Lung microvascular endothelial cell (primary cell): ENCODE data around the gene GBP2. TPM values are rescaled to one million over a fixed set of nuclear protein-coding genes. Genes with fewer than 3 reads are reported as not detected.
A peak's percentile ranks its signal among the peaks of the same experiment; 100 is the strongest.
"Not testable (repeated sequence)": the region's sequence is repeated elsewhere in the genome, so short reads cannot be mapped to it uniquely, and the experiment has no call there.

Experiments
- DNase-seq, 2 donors: peaks; one replicate each; pipeline versions ENCODE4 v3.0.0 to v3.0.0-alpha.2; 2010; ENCODE audit warnings: low read depth in 2 of 2
- total RNA-seq: library from RNA; depleted of rRNA; stranded (reverse); fragments of >200 nt; gene quantifications from 2 replicates; pipeline ENCODE4 v1.2.1, GENCODE V29; 2014

GBP2 gene
- total RNA-seq, 1 donor from 2014 or later, result 32.7 TPM

DNA sequence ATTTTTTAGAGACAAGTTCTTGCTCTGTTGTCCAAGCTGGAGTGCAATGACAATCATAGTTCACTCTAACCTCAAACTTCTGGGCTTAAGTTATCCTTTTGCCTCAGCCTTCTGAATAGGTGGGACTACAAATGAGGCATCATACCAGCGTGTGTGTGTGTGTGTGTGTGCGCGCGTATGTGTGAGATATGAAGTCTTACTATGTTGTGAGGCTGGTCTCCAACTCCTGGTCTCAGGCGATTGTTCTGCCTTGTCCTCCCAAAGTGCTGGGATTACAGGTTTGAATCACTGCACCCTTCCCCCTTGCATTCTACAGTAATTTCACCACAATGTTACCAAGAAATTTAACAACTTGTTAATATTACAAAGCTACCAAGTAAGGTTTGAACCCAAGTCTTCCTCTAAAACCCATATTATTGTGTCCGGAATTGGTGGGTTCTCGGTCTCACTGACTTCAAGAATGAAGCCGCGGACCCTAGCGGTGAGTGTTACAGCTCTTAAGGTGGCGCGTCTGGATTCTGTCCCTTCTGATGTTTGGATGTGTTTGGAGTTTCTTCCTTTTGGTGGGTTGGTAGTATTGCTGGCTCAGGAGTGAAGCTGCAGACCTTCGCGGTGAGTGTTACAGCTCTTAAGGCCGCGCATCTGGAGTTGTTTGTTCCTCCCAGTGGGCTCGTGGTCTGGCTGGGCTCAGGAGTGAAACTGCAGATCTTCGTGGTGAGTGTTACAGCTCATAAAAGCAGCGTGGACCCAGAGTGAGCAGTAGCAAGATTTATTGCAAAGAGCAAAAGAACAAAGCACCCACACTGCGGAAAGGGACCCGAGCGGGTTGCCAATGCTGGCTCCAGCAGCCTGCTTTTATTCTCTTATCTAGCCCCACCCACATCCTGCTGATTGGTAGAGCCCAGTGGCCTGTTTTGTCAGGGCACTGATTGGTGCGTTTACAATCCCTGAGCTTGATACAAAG is 970 bp upstream of the GBP2 start:
- DNase-seq, result peak; percentile 12 to 18

DNA sequence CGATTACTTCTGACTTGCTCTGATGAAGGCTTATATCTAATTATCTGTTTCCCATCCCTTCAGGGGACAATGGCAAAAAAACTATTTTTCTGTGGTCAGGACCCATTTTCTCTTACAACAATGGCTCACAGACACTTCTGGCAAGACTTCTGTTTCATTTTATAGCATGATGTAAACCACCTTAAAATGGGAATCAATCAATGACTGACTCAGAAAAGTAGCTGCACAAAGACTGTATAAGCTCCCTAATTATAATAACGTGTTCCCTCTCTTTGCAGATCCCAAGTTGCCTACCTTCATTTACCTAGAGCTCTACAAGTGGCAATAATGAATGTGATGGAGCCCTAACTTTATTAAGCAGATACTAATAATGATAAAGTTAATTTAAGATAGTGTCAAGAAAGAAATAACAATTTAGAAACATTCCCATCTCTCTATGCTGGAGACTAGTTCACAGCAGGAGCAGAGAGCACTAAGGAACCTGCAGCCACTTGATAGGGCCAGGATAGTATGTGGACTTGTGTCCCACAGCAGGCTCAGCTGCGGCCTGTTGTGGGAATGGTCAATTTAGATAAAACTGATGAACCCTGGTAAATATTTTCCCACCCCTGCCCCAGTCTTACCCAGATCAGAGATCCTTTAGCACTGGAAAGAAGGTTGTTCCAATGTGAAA is 538 bp downstream of the GBP2 start:
- peak; percentile 26 to 41 for DNase-seq

DNA sequence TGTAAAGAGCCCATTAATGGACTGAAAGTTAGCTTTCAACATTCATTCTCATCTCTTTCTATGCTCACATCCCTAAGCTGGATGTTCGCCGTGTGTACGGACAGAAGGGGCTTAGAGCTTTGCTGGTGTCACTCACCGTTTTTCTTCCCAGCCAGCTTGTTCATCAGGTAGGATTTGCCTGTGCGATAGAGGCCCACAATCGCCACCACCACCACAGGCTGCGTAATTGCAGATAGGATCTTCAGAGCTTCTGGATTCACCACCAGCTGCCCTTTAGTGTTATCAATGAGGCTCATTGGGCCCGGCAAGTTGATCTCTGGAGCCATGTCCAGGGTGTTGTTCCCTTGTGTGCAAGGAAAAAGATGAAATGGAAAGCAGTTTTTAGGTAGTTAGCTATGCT is 4.3 kb downstream of the GBP2 start:
- no peak for DNase-seq

DNA sequence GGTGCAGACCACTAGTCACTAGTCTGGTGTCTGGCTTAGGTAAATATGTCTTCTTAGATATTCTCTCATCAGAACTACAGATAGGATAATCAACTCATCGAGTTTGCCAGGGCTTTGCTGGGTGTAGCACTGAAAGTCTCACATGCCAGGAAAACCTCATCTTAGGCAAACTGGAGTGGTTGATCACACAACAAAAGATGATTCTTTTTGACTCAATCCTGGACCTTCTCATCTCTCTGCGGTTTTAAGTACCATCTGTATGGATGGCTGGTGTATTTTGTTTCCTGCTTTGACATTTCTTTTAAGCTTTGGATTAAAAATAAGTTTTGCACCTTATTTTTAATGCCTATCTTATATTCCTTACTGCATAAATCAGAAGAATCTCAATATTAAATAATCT is 11.3 kb downstream of the GBP2 start:
- DNase-seq, result no peak

DNA sequence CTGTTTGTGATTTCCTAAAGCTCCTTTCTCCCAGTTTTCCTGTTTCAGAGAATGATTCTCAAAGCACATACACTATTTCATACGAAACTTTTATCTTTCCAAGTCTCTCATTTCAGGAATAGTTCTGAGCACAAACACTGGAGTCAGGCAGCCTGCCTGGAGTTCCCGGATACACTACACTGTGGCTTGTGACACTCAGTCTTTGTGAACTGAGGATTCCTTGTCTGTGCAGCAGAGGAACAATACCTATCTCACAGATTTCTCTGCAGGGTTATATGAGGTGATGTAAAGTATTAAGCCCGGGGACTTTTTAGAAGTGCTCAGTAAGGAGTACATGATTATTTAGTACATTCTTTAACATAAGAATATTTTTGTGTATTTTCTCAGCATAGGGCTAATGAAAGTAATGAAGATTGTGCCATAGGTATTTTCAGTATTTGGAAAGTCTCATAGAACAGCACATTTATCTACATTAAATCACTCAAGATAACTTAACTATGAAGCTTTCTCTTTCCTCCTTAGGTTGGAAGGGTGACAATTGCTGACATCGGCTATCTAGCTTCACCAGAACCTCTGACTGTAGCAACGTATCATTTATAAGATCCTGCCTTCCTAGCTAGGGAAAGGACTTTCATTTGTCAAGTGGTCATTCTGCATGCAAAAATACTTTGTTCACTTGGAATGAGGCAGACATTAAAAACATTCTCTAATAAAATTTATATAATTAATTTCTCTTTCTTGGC is 12.9 kb downstream of the GBP2 start:
- DNase-seq, result no peak

DNA sequence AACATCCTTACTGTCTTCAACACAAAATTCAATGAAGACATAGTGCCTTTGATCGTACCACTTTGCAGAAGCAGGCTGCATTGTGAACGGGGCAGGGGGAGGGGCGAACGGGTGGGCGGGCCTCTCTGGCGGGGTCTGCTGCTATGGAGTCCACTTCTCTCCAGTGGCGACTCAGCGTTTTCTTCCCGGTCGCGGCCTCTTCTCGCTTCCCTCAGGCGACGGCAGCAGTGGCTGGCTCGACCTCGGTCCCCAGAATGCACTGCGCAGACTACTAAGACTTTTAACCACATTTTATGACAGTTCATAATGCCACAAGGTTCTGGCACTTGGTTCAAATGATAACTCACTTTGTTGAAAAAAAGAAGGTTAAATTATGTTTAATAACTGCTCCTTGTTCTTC is 21.2 kb downstream of the GBP2 start:
- no peak for DNase-seq

DNA sequence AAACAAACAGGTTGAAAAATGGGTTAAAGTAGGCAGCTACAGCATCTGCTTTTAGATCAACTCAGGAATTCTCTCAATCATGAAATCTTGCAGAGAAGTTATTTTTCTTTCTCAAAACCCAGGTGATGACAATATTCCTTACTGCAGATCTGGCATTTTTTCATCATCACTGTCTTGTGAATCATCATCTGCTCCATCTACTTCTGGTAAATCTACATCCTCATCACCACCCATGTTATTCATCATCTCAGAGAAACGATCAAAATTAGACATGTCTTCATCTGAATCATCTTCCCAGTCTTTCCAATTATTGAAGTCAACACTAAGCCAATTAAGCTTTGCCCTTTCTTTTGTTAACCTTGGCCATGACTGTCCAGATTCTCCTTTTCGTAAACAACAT is 21.8 kb downstream of the GBP2 start:
- no peak for DNase-seq

DNA sequence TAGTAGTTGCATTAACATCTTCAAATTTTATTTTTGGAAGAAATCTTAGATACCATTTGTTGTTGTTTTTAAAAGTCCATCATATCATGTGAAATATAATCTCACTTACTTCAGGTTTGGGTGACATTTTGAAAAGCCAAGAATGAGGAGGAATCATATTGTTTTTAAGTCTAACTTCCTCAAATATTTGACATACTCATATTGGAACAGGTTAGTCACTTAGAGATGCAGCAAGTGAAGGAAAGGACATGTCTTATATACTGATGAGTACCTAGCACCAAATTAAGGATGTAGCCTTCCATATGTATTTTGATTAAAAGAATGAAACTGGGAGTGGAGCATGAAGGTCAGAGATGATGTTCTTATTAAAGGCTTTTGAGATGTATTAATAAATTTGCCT is 23.9 kb downstream of the GBP2 start:
- DNase-seq, result no peak

DNA sequence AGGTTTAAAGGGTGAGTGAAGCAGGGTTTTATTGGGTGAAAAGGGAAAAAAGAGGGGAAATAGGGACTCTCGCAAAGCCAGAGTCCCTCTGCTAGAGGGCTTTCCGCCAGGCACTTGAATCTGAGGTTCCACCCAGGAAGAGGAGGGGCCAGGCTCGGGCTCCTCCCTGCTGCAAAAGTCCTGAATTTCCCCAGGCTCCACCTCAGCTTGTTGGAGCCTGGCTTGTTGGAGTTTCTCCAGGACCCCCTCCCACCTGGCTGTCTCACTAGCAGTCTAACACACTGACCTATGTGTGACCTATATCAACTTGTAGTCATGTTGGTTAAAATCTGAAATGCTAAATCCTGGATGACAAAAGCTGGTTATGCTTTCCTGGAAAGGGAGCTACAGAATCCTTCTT is 25.5 kb downstream of the GBP2 start:
- DNase-seq, result no peak

DNA sequence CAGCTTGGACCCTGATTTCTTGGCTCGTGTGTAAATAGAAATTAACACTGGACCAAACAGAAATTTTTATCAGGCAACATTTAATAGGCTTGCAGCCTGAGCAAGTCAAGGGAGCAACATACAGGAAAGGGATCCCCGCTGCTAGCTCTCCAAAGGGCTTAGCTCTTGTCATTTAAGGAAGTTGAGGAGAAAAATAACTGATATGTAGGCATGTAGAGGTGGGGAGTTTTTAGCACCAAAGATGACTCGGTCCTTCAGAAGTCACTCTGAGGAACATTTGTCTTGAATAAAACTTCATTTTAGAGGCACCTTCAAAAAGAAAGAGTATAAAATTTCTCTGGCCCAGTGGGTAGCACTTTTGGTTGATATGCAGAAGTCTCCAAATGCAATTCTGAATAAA is 27.1 kb downstream of the GBP2 start:
- DNase-seq, result no peak

DNA sequence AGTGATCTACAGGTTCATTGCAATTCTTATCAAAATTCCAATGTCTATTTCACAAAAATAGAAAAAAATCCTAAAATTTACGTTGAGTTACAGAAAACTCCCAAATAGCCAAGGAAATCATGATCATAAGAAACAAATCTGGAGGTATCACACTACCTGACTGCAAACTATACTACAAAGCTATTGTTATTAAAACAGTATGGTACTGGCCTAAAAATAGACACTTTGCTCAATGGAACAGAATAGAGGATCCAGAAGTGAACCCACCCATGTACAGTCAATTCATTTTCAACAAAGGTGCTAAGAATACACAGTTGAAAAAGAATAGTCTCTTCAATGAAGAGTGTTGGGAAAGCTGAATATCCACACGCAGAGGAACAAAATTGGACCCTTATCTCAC is 30.2 kb downstream of the GBP2 start:
- DNase-seq, result no peak

DNA sequence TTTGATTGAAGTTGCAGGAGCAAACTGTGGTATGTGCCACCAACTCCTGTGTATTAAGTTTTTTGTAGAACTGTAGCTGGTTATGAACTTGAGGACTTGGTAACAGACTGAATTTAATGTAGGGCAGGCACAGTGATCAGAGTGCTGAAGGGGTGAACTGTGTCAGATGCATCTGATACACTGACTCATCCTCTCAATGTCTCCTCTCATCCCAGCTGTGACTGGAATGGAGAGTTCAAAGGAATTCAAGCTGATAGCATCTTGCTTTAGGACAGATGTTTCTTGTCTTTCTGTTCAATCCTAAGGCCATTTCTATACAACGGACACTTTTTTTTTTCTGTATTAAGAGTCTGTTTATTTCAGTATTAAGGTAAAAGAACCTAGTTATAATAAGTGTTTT is 36.0 kb downstream of the GBP2 start:
- DNase-seq, result no peak

DNA sequence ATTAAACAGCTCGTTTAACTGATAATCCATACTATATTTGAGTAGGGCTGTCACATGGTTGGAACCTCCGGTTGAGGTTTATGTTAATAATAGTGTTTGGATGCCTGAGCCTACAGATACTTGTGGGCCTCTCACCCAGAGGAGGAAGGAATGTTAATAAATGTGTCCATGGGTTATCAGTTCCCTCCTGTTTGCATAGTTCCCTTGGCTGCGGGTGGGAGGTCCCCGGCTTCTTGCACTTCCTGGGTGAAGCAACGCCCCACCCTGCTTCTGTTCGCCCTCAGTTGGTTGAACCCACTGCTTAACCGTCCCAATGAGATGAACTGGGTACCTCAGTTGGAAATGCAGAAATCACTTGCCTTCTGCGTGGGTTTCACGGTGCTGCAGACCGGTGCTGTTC is 37.3 kb downstream of the GBP2 start:
- DNase-seq, result no peak

DNA sequence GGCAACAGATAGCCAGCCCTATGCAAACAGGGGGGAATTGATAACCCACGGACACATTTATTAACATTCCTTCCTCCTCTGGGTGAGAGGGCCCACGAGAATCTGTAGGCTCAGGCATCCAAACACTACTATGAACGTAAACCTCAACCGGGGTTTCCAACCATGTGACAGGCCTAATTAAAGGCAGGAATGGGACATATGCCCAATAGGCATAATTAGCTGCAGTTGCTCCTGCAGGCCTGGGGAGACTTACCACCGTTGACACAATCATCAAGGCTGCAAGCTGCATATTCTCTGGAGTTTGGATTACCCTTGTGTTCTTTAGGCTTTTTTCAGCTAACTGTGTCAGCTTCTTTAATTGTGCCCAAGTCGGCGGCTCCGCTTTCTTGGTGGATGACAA is 38.7 kb downstream of the GBP2 start:
- no peak for DNase-seq

DNA sequence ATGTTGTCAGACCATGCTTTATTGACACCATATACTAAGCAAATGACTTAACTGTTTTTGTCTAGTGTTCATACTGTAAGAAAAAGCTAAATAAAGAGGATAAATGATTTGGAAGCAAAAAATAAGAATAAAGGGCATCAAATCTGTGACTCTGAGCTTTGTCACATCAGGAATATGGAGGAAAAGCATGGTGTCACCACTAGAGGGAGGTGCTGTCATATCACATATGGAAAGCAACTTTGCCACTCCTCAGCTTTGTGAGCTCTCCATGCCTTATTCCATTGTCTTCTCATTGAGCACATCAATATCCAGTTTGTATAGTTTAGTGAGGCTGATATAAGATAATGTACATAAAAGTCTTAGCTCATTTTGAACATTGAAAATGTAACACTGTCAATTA is 40.1 kb downstream of the GBP2 start:
- peak in 1 of 2 donors; percentile 77 for DNase-seq

DNA sequence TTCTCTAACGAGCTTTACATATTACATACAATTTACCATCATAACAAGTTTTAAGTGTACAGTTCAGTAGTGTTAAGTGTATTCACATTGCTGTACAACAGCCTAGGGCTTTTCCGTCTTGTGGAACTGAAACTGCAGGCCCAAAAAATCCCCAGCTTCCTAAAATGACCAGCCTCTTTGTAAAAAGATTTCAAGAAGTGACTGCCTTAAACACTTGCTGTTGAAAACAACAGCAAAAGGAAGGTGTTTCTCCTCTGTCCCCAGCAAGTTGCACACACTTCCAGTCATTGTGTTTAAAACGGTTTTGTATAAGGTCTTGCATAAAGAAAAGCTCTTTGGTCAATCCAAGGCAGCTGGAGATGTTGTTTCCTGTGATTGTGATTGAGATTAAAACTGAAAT is 44.9 kb downstream of the GBP2 start:
- DNase-seq, result peak in 1 of 2 donors; percentile 57

DNA sequence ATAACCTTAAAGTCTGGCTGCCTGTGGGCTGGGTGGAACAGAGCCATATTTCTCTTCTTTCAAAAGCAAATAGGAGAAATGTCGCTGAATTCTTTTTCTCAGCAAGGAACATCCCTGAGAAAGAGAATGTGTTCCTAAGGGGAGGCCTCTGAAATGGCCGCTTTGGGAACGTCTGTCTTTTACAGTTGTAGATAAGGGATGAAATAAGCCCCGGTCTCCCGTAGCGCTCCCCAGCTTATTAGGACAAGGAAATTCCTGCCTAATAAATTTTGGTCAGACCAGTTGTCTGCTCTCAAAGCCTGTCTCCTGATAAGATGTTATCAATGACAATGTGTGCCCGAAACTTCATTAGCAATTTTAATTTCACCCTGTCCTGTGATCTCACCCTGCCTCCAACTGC is 45.8 kb downstream of the GBP2 start:
- not testable (repeated sequence) for DNase-seq

DNA sequence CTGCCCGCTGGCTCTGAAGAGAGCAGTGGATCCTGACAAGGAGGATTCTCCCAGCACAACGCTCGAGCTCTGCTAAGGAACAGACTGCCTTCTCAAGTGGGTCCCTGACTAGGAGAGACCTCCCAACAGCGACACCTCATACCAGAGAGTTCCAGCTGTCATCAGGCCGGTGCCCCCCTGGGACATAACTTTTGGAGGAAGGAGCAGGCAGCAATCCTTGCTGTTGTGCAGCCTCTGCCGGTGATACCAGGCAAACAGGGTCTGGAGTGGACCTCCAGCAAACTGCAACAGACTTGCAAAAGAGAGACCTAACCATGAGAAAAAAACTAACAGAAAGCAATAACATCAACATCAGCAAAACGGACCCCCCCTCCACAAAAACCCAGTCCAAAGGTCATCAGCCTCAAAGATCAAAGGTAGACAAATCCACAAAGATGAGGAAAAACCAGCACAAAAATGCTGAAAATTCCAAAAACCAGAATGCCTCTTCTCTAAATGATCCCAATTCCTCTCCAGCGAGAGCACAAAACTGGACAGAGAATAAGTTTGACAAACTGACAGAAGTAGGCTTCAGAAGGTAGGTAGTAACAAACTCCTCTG is 53.3 kb downstream of the GBP2 start:
- not testable (repeated sequence) for DNase-seq

DNA sequence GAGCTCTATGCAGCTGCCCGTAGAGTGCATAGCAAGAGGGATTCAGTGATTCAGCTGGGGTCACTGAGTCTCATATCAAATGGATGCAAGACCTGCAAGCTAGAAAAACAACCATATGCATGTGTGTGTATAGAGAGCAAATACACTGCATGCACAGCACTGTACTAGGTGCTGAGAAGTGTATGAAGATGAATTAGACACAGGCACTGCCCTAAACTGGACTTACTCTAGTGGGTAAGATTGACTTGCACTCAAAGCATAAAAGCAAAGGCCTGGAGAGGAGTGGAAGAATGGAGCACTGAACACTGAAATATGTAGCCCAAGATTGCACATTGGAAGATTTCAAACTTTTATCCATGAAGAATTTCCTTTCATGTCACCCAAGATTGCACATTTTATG is 55.4 kb downstream of the GBP2 start:
- DNase-seq, result peak; percentile 8 to 22

DNA sequence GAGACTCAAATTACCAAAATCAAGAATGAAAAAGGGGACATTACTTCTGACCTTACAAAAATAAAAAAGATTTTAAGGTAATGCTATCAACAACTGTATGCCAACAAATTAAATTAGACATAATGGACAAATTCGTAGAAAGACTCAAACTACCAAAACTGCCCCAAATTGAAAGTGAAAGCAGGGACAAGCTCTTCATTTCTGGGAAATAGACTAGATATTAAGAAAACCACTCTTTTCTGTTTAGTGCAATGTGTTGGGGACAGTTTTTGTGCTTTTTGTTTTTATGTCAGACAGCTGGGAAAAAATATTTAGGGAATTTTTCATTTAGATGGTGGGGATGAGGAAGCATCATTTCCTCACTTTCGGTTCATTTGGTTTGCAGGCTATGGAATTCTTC is 56.0 kb downstream of the GBP2 start:
- peak; percentile 29 to 44 for DNase-seq

DNA sequence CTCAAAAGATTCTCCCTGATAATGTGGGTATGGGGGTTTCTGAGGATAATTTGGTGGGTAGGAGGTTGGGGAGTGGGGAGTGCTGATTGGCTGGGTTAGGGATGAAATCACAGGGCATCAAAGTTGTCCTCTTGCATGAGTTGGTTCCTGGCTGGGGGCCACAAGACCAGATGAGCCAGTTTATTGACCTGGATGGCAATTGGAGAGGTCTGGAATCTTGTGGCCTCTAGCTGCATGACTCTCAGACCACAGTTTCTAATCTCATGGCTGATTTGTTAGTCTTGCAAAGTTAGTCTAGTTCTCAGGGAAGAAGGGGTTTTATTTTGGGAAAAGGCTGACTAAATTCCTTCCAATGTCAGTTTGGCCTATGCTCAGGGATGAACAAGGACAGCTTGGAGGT is 57.6 kb downstream of the GBP2 start:
- DNase-seq, result no peak
